ENCODE results near the gene SSTR3.
"Not testable (repeated sequence)": the region's sequence is repeated elsewhere in the genome, so short reads cannot be mapped to it uniquely, and the experiment has no call there.

The SSTR3 gene

DNA sequence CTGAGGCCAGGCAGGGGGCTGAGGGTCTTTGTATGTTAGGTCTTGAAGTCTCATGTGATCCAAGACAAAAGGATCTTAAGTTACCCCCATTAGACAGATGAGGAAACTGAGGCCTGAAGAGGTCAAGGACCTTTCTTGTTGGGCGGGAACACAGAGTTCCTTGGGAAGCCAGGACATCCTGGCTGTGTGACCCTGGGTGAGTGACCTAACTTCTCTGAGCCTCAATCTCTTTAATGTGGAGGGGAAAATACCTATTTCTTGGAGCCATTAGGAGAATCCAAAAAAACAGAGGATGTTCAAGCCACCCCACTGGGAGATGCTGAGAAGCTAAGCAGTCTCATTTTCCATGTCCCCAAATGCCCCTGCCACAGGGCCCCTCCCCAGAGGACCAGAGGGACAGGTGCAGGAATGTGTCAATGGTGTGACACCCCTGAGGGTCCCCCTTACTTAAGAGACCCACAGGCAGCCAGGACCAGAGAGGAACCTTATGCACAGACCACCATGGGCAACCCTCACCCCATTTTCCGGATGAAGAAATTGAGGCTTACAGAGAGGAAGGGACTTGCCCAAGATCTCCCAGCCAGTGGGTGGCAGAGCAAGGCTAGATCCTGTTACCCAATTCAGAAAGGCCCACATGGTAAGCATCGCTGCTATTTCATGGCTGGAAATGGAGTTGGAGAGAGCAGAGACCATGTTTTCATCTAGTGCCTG, 23.8 kb upstream of the SSTR3 start:
- no peak for DNase-seq
- H3K4me3 ChIP-seq (ENCODE audit: control insufficient read depth in 1 of 7, extremely low read depth in 1 of 7, insufficient read depth in 4 of 7, low read depth in 2 of 7, low read length in 6 of 7) = no peak overlapping the region
- no peaks in the 10 kb centered on the region for H3K9me3 ChIP-seq (ENCODE audit: control extremely low read depth in 1 of 5, control insufficient read depth in 4 of 5, insufficient read depth in 2 of 5, low read depth in 1 of 5, low read length in 4 of 5)
- ChIA-PET CTCF (interaction anchor here (11.2 kb wide), 1 partner anchor 26 kb away, joined by 157 read pairs; no protein-coding TSS in a partner anchor), POLR2A (no interaction called here)
- peak overlapping the region; percentile 6 to 39 for H3K27ac ChIP-seq (ENCODE audit: insufficient read depth in 1 of 2, low read depth in 1 of 2, low read length in 2 of 2, poor library complexity in 1 of 2, severe bottlenecking in 2 of 2)
- no peaks in the 10 kb centered on the region for H3K27me3 ChIP-seq (replicated peaks in 2 of 5; ENCODE audit: control insufficient read depth in 4 of 5, insufficient read depth in 5 of 5, low read length in 4 of 5)
- peaks cover 2 to 82% (median 70%) of the 10 kb centered on the region in 4 experiments for H3K4me1 ChIP-seq (ENCODE audit: control extremely low read depth in 1 of 4, control insufficient read depth in 4 of 4, insufficient read depth in 4 of 4, low read length in 3 of 4)
- 95% methylated on average over 3 of the region's 3 CpGs for WGBS (ENCODE audit: insufficient coverage)
- H3K36me3 ChIP-seq (ENCODE audit: control insufficient read depth in 4 of 4, insufficient read depth in 4 of 4, low read length in 3 of 4) = peaks cover 18 to 94% (median 73%) of the 10 kb centered on the region in 4 experiments

DNA sequence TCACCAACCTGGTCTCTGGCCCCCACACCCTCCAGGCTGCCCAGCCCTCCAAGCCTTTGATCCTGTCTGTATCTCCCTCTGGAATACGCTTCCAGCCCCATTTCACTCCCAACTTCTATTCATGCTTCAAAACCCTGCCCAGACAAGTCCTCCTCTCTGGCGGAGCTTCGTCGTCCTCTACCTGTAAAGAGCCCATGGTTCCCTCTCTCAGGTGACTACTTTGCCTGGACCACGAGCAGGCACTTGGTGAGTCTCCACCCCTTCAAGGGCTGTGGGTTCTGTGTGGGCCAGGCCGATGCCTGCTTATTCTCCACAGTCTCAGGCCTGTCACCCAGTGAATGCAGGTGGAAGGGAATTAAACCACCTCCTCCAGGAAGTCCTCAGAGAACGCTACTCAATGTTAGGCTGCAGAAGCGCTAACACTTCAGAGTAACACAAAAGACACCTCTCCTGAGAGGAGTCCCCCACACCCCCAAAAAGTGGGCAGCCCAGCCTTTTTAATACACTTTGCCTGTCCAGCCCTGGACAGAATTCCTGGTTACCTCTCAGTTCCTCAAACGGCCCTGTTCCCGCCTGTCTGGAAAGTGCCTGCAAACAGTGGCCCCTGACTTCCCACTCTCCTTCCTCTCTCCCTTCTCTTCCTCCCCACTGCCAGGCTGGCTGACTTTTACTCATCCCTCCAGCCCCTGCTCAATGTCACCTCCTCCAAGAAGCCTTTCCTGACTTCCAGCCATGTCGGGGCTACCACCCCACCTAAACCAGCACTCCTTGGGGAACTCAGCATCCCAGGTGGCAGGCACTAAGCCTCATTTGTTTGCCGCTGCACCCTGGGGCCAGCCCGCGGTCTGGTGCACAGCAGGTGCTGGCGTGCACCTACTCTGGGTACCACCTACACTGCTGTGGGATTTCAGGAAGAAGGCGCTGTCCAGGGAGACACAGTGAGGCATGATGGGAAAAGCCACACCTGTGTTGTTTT, 22.7 kb upstream of the SSTR3 start:
- DNase-seq = no peak
- peaks cover 2 to 81% (median 73%) of the 10 kb centered on the region in 4 experiments for H3K4me1 ChIP-seq (ENCODE audit: control extremely low read depth in 1 of 4, control insufficient read depth in 4 of 4, insufficient read depth in 4 of 4, low read length in 3 of 4)

DNA sequence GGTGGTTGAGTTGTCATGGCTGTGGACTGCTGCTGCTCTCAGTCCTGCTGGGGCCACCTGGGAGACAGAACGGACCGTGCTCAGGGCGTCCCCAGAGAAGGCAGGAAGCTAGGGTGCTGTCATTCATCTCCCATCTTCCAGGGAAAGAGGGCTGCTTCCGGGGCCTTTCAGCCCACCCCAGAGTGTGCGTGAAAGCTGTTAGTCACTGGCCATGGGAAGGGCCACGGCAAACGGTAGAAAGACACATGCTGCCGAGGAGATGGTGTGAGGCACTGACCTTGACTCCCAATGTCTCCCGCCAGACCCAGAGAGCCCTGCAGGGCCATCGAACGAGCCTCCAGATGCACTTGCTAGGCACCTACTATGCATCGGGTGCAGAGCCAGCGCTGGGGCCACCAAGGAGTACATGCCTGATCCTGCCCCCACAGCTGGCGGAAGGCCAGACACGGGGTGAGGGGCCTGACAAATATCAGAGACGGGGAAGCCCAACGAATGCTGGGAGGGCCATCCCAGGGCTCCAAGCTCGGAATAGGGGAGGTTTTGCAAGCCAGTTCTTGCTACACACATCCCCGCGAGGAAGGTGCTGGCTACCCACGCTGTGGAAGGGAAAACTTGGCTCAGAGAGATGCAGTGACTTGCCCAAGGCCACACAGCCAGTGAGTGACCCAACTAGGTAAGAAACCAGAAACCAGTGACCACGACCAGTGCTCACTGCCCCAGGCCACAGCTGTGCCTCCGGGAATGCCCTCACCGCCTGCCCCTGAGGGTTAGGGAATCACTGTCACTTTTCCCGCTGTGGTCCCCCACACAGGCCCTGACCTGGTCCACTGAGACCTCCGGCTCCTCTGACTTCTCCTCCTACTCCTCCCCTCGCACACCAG, 21.7 kb upstream of the SSTR3 start:
- ChIA-PET POLR2A (no interaction called here), CTCF (interaction anchor here (7.3 to 7.5 kb wide), 2 partner anchors 9 to 27 kb away, joined by 49 to 74 read pairs; partner anchors contain the start of gene RAC2)
- no peaks in the 10 kb centered on the region for H3K9me3 ChIP-seq (ENCODE audit: control extremely low read depth in 1 of 5, control insufficient read depth in 4 of 5, insufficient read depth in 2 of 5, low read depth in 1 of 5, low read length in 4 of 5)
- H3K27me3 ChIP-seq (replicated peaks in 2 of 5; ENCODE audit: control insufficient read depth in 4 of 5, insufficient read depth in 5 of 5, low read length in 4 of 5) = no peaks in the 10 kb centered on the region
- peaks cover 20 to 82% (median 61%) of the 10 kb centered on the region in 4 experiments for H3K36me3 ChIP-seq (ENCODE audit: control insufficient read depth in 4 of 4, insufficient read depth in 4 of 4, low read length in 3 of 4)
- peak overlapping the region; percentile 1 to 52 for H3K27ac ChIP-seq (ENCODE audit: insufficient read depth in 1 of 2, low read depth in 1 of 2, low read length in 2 of 2, poor library complexity in 1 of 2, severe bottlenecking in 2 of 2)
- H3K4me3 ChIP-seq (ENCODE audit: control insufficient read depth in 1 of 7, extremely low read depth in 1 of 7, insufficient read depth in 4 of 7, low read depth in 2 of 7, low read length in 6 of 7) = no peak overlapping the region
- H3K4me1 ChIP-seq (ENCODE audit: control extremely low read depth in 1 of 4, control insufficient read depth in 4 of 4, insufficient read depth in 4 of 4, low read length in 3 of 4) = peaks cover 2 to 80% (median 74%) of the 10 kb centered on the region in 4 experiments
- 85% methylated on average over 26 of the region's 27 CpGs for WGBS (ENCODE audit: insufficient coverage)
- DNase-seq = no peak

More for the DNA sequence above, 22.7 kb upstream of the SSTR3 start:
- WGBS (ENCODE audit: insufficient coverage) = 87% methylated on average over 15 of the region's 16 CpGs
- CTCF ChIA-PET = interaction anchor here (7.3 to 7.5 kb wide), 2 partner anchors 7 to 26 kb away, joined by 49 to 74 read pairs; partner anchors contain the start of gene RAC2
- H3K27me3 ChIP-seq (replicated peaks in 2 of 5; ENCODE audit: control insufficient read depth in 4 of 5, insufficient read depth in 5 of 5, low read length in 4 of 5) = no peaks in the 10 kb centered on the region
- H3K4me3 ChIP-seq (ENCODE audit: control insufficient read depth in 1 of 7, extremely low read depth in 1 of 7, insufficient read depth in 4 of 7, low read depth in 2 of 7, low read length in 6 of 7) = no peak overlapping the region
- H3K27ac ChIP-seq (ENCODE audit: insufficient read depth in 1 of 2, low read depth in 1 of 2, low read length in 2 of 2, poor library complexity in 1 of 2, severe bottlenecking in 2 of 2) = peak overlapping the region in 1 of 2 experiments; percentile 52
- POLR2A ChIA-PET = no interaction called here
- no peaks in the 10 kb centered on the region for H3K9me3 ChIP-seq (ENCODE audit: control extremely low read depth in 1 of 5, control insufficient read depth in 4 of 5, insufficient read depth in 2 of 5, low read depth in 1 of 5, low read length in 4 of 5)
- peaks cover 20 to 89% (median 68%) of the 10 kb centered on the region in 4 experiments for H3K36me3 ChIP-seq (ENCODE audit: control insufficient read depth in 4 of 4, insufficient read depth in 4 of 4, low read length in 3 of 4)

DNA sequence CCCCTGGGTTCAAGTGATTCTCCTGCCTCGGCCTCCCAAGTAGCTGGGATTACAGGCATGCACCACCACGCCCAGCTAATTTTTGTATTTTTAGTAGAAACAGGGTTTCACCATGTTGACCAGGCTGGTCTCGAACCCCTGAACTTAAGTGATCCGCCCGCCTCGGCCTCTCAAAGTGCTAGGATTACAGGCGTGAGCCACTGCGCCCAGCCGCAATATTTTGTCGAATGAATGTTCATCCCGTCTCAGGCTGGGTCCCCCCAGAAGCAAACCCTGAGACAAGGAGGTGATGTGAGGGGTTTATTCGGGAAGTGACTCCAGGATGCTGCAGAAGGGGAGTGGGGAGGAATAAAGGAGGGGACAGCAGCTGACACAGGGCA, 21.1 kb upstream of the SSTR3 start:
- H3K4me3 ChIP-seq (ENCODE audit: control insufficient read depth in 1 of 7, extremely low read depth in 1 of 7, insufficient read depth in 4 of 7, low read depth in 2 of 7, low read length in 6 of 7); POLR2A ChIA-PET; DNase-seq; H3K27me3 ChIP-seq (replicated peaks in 2 of 5; ENCODE audit: control insufficient read depth in 4 of 5, insufficient read depth in 5 of 5, low read length in 4 of 5); H3K9me3 ChIP-seq (ENCODE audit: control extremely low read depth in 1 of 5, control insufficient read depth in 4 of 5, insufficient read depth in 2 of 5, low read depth in 1 of 5, low read length in 4 of 5): not testable (repeated sequence)
- peaks cover 2 to 80% (median 75%) of the 10 kb centered on the region in 4 experiments for H3K4me1 ChIP-seq (ENCODE audit: control extremely low read depth in 1 of 4, control insufficient read depth in 4 of 4, insufficient read depth in 4 of 4, low read length in 3 of 4)
- CTCF ChIA-PET = interaction anchor here (7.3 to 7.5 kb wide), 2 partner anchors 9 to 27 kb away, joined by 49 to 74 read pairs; partner anchors contain the start of gene RAC2
- peak overlapping the region in 1 of 2 experiments; percentile 52 for H3K27ac ChIP-seq (ENCODE audit: insufficient read depth in 1 of 2, low read depth in 1 of 2, low read length in 2 of 2, poor library complexity in 1 of 2, severe bottlenecking in 2 of 2)
- WGBS (ENCODE audit: insufficient coverage) = 96% methylated on average over 10 of the region's 12 CpGs
- H3K36me3 ChIP-seq (ENCODE audit: control insufficient read depth in 4 of 4, insufficient read depth in 4 of 4, low read length in 3 of 4) = peaks cover 20 to 82% (median 57%) of the 10 kb centered on the region in 4 experiments

DNA sequence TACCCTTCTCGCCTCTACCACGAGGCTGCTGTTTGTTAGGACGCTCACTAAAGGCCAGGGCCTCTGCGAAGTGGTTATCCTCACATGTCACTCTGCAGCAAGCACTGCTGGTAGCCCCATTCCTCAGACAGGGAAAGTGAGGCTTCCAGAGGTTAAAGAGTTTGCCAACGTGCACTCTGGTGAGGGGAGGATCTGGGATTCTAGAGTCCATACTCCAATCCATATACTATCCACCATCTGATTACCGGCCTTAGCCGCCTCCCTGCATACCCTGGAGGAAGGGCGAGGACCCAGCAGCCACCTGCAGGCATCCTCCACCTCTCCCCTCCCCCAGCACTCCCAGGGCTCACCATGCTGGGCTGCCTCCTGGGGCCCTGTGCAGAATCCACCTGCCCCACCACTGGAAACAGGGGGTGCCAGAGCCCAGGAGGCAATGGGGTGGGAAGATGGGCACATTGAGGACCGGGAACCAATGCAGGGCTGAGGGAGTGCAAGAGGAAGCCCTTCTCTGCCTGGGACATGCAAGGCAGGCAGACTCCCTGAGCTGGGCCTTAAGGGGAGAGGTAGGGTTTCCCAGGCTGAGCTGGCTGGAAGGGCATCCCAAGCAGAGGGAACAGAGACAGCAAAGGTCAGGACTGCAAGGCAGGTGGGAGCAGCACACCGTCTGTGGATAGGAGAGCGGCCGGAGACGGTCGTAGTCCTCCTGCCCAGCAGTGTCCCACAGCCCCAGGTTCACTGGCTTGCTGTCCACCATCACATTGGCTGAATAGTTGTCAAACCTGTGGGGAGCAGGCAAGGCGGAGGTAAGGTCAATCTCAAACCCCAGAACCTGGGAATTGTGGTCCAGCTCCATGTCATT, 20.1 kb upstream of the SSTR3 start:
- Histone ChIP-seq H3K27ac (ENCODE audit: insufficient read depth in 1 of 2, low read depth in 1 of 2, low read length in 2 of 2, poor library complexity in 1 of 2, severe bottlenecking in 2 of 2) (no peak overlapping the region), H3K4me1 (ENCODE audit: control extremely low read depth in 1 of 4, control insufficient read depth in 4 of 4, insufficient read depth in 4 of 4, low read length in 3 of 4) (peaks cover 2 to 82% (median 78%) of the 10 kb centered on the region in 4 experiments), H3K36me3 (ENCODE audit: control insufficient read depth in 4 of 4, insufficient read depth in 4 of 4, low read length in 3 of 4) (peaks cover 20 to 84% (median 51%) of the 10 kb centered on the region in 4 experiments), H3K27me3 (replicated peaks in 2 of 5; ENCODE audit: control insufficient read depth in 4 of 5, insufficient read depth in 5 of 5, low read length in 4 of 5) (no peaks in the 10 kb centered on the region), H3K4me3 (ENCODE audit: control insufficient read depth in 1 of 7, extremely low read depth in 1 of 7, insufficient read depth in 4 of 7, low read depth in 2 of 7, low read length in 6 of 7) (no peak overlapping the region), H3K9me3 (ENCODE audit: control extremely low read depth in 1 of 5, control insufficient read depth in 4 of 5, insufficient read depth in 2 of 5, low read depth in 1 of 5, low read length in 4 of 5) (no peaks in the 10 kb centered on the region)
- ChIA-PET CTCF (interaction anchor here (7.3 to 7.5 kb wide), 2 partner anchors 10 to 28 kb away, joined by 49 to 74 read pairs; partner anchors contain the start of gene RAC2), POLR2A (interaction anchor here (0.8 kb wide), 1 partner anchor 9 kb away, joined by 3 read pairs; no protein-coding TSS in a partner anchor)
- no peak for DNase-seq
- WGBS (ENCODE audit: insufficient coverage) = 92% methylated on average over 12 of the region's 15 CpGs

Data from common myeloid progenitor, CD34-positive (primary cell).